HCT116 (cell line): ENCODE results near the gene CAPZB.

Source experiments
- EZH2 ChIP-seq: fragments of 200-600 bp; sonication (generic); IDR thresholded peaks from 2 replicates; pipeline ENCODE4 v1.6.1; 2017; ENCODE audit warnings: antibody characterized with exemption, mixed run types
- JUND ChIP-seq: IDR thresholded peaks from 2 replicates; pipeline ENCODE4 v1.6.1; 2012
- POLR2A ChIP-seq: IDR thresholded peaks from 2 replicates; pipeline ENCODE4 v1.7.0; 2011; ENCODE audit warnings: borderline replicate concordance; ENCODE audit not compliant: insufficient read depth, insufficient read length; ENCODE audit errors: extremely low read depth
- POLR2AphosphoS5 ChIP-seq: IDR thresholded peaks from 2 replicates; pipeline ENCODE4 v1.6.1; 2011; ENCODE audit warnings: mild to moderate bottlenecking, low read depth, low read length, moderate library complexity
- TF ChIP-seq, protein P1 (sequence below), 3 experiments: fragments of 200-600 bp in 1 of 3; sonication (generic) in 1 of 3; IDR thresholded peaks in 2 of 3; conservative IDR thresholded peaks in 1 of 3; 2 replicates each; pipeline ENCODE4 v1.5.1; 2012 to 2017; ENCODE audit warnings: low read depth in 2 of 3, low read length in 2 of 3, antibody characterized with exemption in 1 of 3, borderline replicate concordance in 1 of 3, control low read depth in 1 of 3, mild to moderate bottlenecking in 1 of 3, mixed read lengths in 1 of 3, mixed run types in 1 of 3, moderate library complexity in 1 of 3; ENCODE audit not compliant: insufficient read depth in 1 of 3

DNA sequence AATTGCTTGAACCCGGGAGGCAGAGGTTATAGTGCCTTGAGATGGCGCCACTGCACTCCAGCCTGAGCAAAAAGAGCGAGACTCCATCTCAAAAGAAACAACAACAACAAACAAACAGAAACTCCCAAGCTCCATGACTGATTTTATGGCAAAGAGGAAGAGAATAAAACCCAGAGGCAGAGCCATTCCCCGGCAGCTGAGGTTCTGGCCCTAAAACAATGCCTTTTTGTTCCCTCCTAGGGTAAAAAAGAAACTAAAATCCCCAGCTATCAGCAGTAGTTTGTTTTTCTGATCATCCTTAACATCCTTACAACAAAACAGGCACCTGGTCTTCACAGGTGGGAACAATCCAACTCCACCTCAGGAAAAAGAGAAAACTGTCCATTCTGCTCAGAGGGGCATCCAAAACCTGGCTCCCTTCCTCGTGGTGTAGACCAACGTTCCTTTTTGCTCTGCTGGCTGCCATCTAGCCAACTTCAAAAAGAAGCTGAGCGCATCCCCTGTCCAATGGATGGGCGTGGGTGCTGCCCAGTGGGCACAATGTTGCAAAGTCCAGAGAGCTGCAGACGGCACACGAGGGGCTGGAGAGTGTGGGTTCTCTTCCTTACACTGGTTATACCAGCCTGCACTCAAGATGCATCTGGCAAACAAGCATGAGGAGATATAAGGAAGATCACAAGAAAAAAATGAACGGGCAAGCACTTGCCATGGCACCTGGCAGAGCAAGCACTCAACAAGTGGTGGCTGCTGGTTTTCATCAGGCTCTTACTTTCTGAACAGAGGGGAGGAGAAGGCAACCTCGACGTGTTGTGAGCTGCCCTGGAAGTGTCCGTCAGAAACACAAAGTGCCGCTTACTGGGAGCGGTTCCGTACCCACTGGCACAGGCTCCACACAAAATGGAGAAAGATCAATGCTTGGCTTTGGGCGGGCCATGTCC is 118.5 kb downstream of the CAPZB start:
- TF ChIP-seq, protein P1, sequence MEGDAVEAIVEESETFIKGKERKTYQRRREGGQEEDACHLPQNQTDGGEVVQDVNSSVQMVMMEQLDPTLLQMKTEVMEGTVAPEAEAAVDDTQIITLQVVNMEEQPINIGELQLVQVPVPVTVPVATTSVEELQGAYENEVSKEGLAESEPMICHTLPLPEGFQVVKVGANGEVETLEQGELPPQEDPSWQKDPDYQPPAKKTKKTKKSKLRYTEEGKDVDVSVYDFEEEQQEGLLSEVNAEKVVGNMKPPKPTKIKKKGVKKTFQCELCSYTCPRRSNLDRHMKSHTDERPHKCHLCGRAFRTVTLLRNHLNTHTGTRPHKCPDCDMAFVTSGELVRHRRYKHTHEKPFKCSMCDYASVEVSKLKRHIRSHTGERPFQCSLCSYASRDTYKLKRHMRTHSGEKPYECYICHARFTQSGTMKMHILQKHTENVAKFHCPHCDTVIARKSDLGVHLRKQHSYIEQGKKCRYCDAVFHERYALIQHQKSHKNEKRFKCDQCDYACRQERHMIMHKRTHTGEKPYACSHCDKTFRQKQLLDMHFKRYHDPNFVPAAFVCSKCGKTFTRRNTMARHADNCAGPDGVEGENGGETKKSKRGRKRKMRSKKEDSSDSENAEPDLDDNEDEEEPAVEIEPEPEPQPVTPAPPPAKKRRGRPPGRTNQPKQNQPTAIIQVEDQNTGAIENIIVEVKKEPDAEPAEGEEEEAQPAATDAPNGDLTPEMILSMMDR (IDR thresholded peaks at IDR 0.05 in 2 of 3, conservative IDR thresholded peaks at IDR 0.05 in 1 of 3; ENCODE audit: borderline replicate concordance in 1 of 3, insufficient read depth in 1 of 3, low read depth in 2 of 3, low read length in 2 of 3): no peak
- TF ChIP-seq POLR2AphosphoS5: no peak
- no peak for TF ChIP-seq EZH2
- no peak for TF ChIP-seq POLR2A
- no peak for TF ChIP-seq JUND
